HepG2 (cell line): Measurements from ENCODE around the gene NDOR1. TPM values are rescaled to one million over a fixed set of nuclear protein-coding genes. Genes with fewer than 3 reads are reported as not detected.

Source experiments
- BATF2 ChIP-seq: sonication (generic); formaldehyde crosslinking; IDR thresholded peaks from 2 replicates; pipeline ENCODE4 v1.8.0; 2022; ENCODE audit warnings: mild to moderate bottlenecking, missing genetic modification reagents, moderate library complexity
- FOSL1 ChIP-seq: sonication (generic); formaldehyde crosslinking; IDR thresholded peaks from 2 replicates; pipeline ENCODE4 v1.9.0; 2021; ENCODE audit warnings: missing genetic modification reagents, borderline replicate concordance
- ISL2 ChIP-seq: sonication (generic); formaldehyde crosslinking; IDR thresholded peaks from 2 replicates; pipeline ENCODE4 v1.5.0; 2020; ENCODE audit warnings: missing genetic modification reagents
- NCOA2 ChIP-seq: sonication (generic); formaldehyde crosslinking; IDR thresholded peaks from 2 replicates; pipeline ENCODE4 v1.8.0; 2022; ENCODE audit warnings: inconsistent platforms
- NFKBIZ ChIP-seq: IDR thresholded peaks from 2 replicates; pipeline ENCODE4 v1.6.1; 2018; ENCODE audit warnings: missing genetic modification reagents, missing compliant biosample characterization
- SP4 ChIP-seq: sonication (generic); formaldehyde crosslinking; IDR thresholded peaks from 2 replicates; pipeline ENCODE4 v1.8.1; 2023; ENCODE audit warnings: mild to moderate bottlenecking, missing genetic modification reagents
- SRF ChIP-seq: IDR thresholded peaks from 2 replicates; pipeline ENCODE4 v1.6.1; 2011; ENCODE audit warnings: mild to moderate bottlenecking, low read depth, low read length, moderate library complexity
- TFAP4 ChIP-seq: sonication (generic); IDR thresholded peaks from 2 replicates; pipeline ENCODE4 v1.6.1; 2016; ENCODE audit warnings: low read depth, borderline replicate concordance
- XRCC5 ChIP-seq: fragments of 200-400 bp; formaldehyde crosslinking; optimal IDR thresholded peaks from 2 replicates; pipeline ENCODE3; 2017; ENCODE audit warnings: mild to moderate bottlenecking, low read length
- ZBTB20 ChIP-seq: sonication (generic); formaldehyde crosslinking; IDR thresholded peaks from 2 replicates; pipeline ENCODE4 v1.8.1; 2023; ENCODE audit warnings: missing genetic modification reagents, low read depth, mild to moderate bottlenecking, borderline replicate concordance
- ZBTB25 ChIP-seq: IDR thresholded peaks from 2 replicates; pipeline ENCODE4 v1.6.1; 2018; ENCODE audit warnings: missing genetic modification reagents
- ZFY ChIP-seq: sonication (generic); formaldehyde crosslinking; IDR thresholded peaks from 2 replicates; pipeline ENCODE4 v1.4.0; 2020; ENCODE audit warnings: missing genetic modification reagents
- ZGPAT ChIP-seq: IDR thresholded peaks from 2 replicates; pipeline ENCODE4 v1.6.1; 2016; ENCODE audit warnings: mild to moderate bottlenecking
- ZMAT3 ChIP-seq: sonication (generic); formaldehyde crosslinking; conservative IDR thresholded peaks from 2 replicates; pipeline ENCODE4 v1.7.0; 2021; ENCODE audit warnings: missing genetic modification reagents
- ZMYM4 ChIP-seq: sonication (generic); formaldehyde crosslinking; IDR thresholded peaks from 2 replicates; pipeline ENCODE4 v1.8.1; 2023; ENCODE audit warnings: mild to moderate bottlenecking, missing genetic modification reagents
- ZNF264 ChIP-seq: sonication (generic); formaldehyde crosslinking; IDR thresholded peaks from 2 replicates; pipeline ENCODE4 v1.4.0; 2020; ENCODE audit warnings: missing genetic modification reagents
- ZNF337 ChIP-seq: sonication (generic); formaldehyde crosslinking; IDR thresholded peaks from 2 replicates; pipeline ENCODE4 v1.5.1; 2020; ENCODE audit warnings: missing genetic modification reagents, low read depth, mild to moderate bottlenecking, borderline replicate concordance
- ZNF343 ChIP-seq: sonication (generic); formaldehyde crosslinking; IDR thresholded peaks from 2 replicates; pipeline ENCODE4 v1.4.0; 2020; ENCODE audit warnings: mild to moderate bottlenecking, missing genetic modification reagents
- ZNF460 ChIP-seq: sonication (generic); formaldehyde crosslinking; IDR thresholded peaks from 2 replicates; pipeline ENCODE4 v1.5.1; 2020; ENCODE audit warnings: missing genetic modification reagents, mild to moderate bottlenecking, borderline replicate concordance
- ZNF576 ChIP-seq: sonication (generic); formaldehyde crosslinking; IDR thresholded peaks from 2 replicates; pipeline ENCODE4 v1.4.0; 2020; ENCODE audit warnings: mild to moderate bottlenecking, missing genetic modification reagents
- ZNF589 ChIP-seq: sonication (generic); formaldehyde crosslinking; conservative IDR thresholded peaks from 2 replicates; pipeline ENCODE4 v1.8.0; 2022; ENCODE audit warnings: mild to moderate bottlenecking, moderate library complexity, missing genetic modification reagents
- ZNF605 ChIP-seq: sonication (generic); formaldehyde crosslinking; IDR thresholded peaks from 2 replicates; pipeline ENCODE4 v1.8.0; 2022; ENCODE audit warnings: mild to moderate bottlenecking, missing genetic modification reagents
- ZNF75D ChIP-seq: sonication (generic); formaldehyde crosslinking; IDR thresholded peaks from 2 replicates; pipeline ENCODE4 v1.8.1; 2023; ENCODE audit warnings: missing genetic modification reagents, mild to moderate bottlenecking, borderline replicate concordance
- ZNF784 ChIP-seq: sonication (generic); formaldehyde crosslinking; IDR thresholded peaks from 2 replicates; pipeline ENCODE4 v1.5.1; 2020; ENCODE audit warnings: missing genetic modification reagents, mild to moderate bottlenecking, borderline replicate concordance
- ZSCAN22 ChIP-seq: sonication (generic); formaldehyde crosslinking; IDR thresholded peaks from 2 replicates; pipeline ENCODE4 v1.4.0; 2020; ENCODE audit warnings: mild to moderate bottlenecking, missing genetic modification reagents
- polyA plus RNA-seq, 8 experiments: library from polyadenylated mRNA; depleted of rRNA in 3 of 8; stranded (reverse) in 7 of 8; unstranded in 1 of 8; fragments of >200 nt; fragmentation: Illumina TruSeq in 4 of 8; extraction: Trizol in 4 of 8; gene quantifications; 2 replicates each; pipeline versions ENCODE4 v1.2.1 to v1.2.3, GENCODE V29; 2011 to 2016; ENCODE audit warnings: low read depth in 4 of 8, missing spikeins in 1 of 8, mixed read lengths in 1 of 8; ENCODE audit not compliant: insufficient read depth in 1 of 8
- total RNA-seq, 5 experiments: library from RNA; depleted of rRNA; stranded (reverse); fragments of >200 nt; fragmentation: Illumina TruSeq; extraction: Trizol; gene quantifications; 2 replicates each; pipeline ENCODE4 v1.2.3, GENCODE V29; 2016; ENCODE audit warnings: low read depth in 1 of 5

NDOR1 gene
- total and polyA plus RNA-seq, 2 of the 13 experiments (the other 11 are each of a cell fraction or from before 2014, with no cell fraction given): 3.6 to 8.7 TPM

- TF ChIP-seq FOSL1 (CRISPR knock-in tag): no peak
- no peak for TF ChIP-seq ZMAT3 (CRISPR knock-in tag)
- peak; percentile 82 for TF ChIP-seq SP4
- TF ChIP-seq ZNF337 (CRISPR knock-in tag): no peak
- 0 out of 2 replicates have a peak, but pooled peaks have one; percentile 41 for TF ChIP-seq BATF2
- peak; percentile 77; the same call in 1 of the 2 replicates for TF ChIP-seq ZBTB25 (CRISPR knock-in tag)
- peak; percentile 42; the same call in 1 of the 2 replicates for TF ChIP-seq NCOA2 (CRISPR knock-in tag)
- TF ChIP-seq ZFY (CRISPR knock-in tag): peak; percentile 94
- no peak for TF ChIP-seq ZNF784 (CRISPR knock-in tag)
- TF ChIP-seq TFAP4: no peak
- TF ChIP-seq ZNF343 (CRISPR knock-in tag): no peak
- TF ChIP-seq ZNF576: no peak
- no peak for TF ChIP-seq ZNF75D (CRISPR knock-in tag)
- no peak for TF ChIP-seq XRCC5
- TF ChIP-seq SRF: peak; percentile 70; the same call in 1 of the 2 replicates
- TF ChIP-seq ISL2 (CRISPR knock-in tag): peak; percentile 53
- TF ChIP-seq ZNF460 (CRISPR knock-in tag): no peak
- no peak for TF ChIP-seq ZNF264
- TF ChIP-seq ZSCAN22 (CRISPR knock-in tag): no peak
- TF ChIP-seq ZBTB20 (CRISPR knock-in tag): no peak
- TF ChIP-seq ZMYM4: 0 out of 2 replicates have a peak, but pooled peaks have one; percentile 17
- peak; percentile 73; the same call in 1 of the 2 replicates for TF ChIP-seq NFKBIZ (CRISPR knock-in tag)
- TF ChIP-seq ZNF605 (CRISPR knock-in tag): peak; percentile 48; the same call in 1 of the 2 replicates
- 0 out of 2 replicates have a peak, but pooled peaks have one; percentile 68 for TF ChIP-seq ZNF589 (CRISPR knock-in tag)
- peak; percentile 80 for TF ChIP-seq ZGPAT (CRISPR knock-in tag)
These were observed at the start of gene NDOR1, which contains the start of gene TMEM203 (continued) for GRCh38 chr9:137205126-137206069.
